Lung microvascular endothelial cell (primary cell): ENCODE data around the gene SPECC1. TPM values are rescaled to one million over a fixed set of nuclear protein-coding genes. Genes with fewer than 3 reads are reported as not detected.
A peak's percentile ranks its signal among the peaks of the same experiment; 100 is the strongest.
"Not testable (repeated sequence)": the region's sequence is repeated elsewhere in the genome, so short reads cannot be mapped to it uniquely, and the experiment has no call there.

ENCODE experiments used
- DNase-seq, 2 donors: peaks; one replicate each; pipeline versions ENCODE4 v3.0.0 to v3.0.0-alpha.2; 2010; ENCODE audit warnings: low read depth in 2 of 2
- total RNA-seq: library from RNA; depleted of rRNA; stranded (reverse); fragments of >200 nt; gene quantifications from 2 replicates; pipeline ENCODE4 v1.2.1, GENCODE V29; 2014

The SPECC1 gene
- total RNA-seq, 1 donor from 2014 or later: 0.60 TPM

GRCh38 chr17:20123209-20123608 lies 114.0 kb downstream of the SPECC1 start:
- DNase-seq: no peak

GRCh38 chr17:20125724-20126123 lies 116.6 kb downstream of the SPECC1 start:
- DNase-seq: no peak

- DNase-seq: no peak
Observed at GRCh38 chr17:20127360-20128035, 118.3 kb downstream of the SPECC1 start.

GRCh38 chr17:20128036-20128667 lies 119.0 kb downstream of the SPECC1 start:
- no peak for DNase-seq

- DNase-seq: no peak
Observed at GRCh38 chr17:20133517-20133916, 124.4 kb downstream of the SPECC1 start.

GRCh38 chr17:20141198-20141972 lies 132.2 kb downstream of the SPECC1 start:
- DNase-seq: no peak

GRCh38 chr17:20142268-20142667 lies 133.1 kb downstream of the SPECC1 start:
- no peak for DNase-seq

- no peak for DNase-seq
Observed at GRCh38 chr17:20143740-20144139, 134.6 kb downstream of the SPECC1 start.

GRCh38 chr17:20145567-20145966 lies 136.4 kb downstream of the SPECC1 start:
- no peak for DNase-seq

- DNase-seq: no peak
Observed at GRCh38 chr17:20149251-20149650, 140.1 kb downstream of the SPECC1 start.

GRCh38 chr17:20151174-20151573 lies 142.0 kb downstream of the SPECC1 start:
- no peak for DNase-seq

- no peak for DNase-seq
Observed at GRCh38 chr17:20153231-20153630, 144.1 kb downstream of the SPECC1 start.

- DNase-seq: no peak
Observed at GRCh38 chr17:20154286-20155000, 145.3 kb downstream of the SPECC1 start.

GRCh38 chr17:20155258-20156195 lies 146.4 kb downstream of the SPECC1 start:
- peak; percentile 90 to 95 for DNase-seq

GRCh38 chr17:20156196-20157000 lies 147.2 kb downstream of the SPECC1 start:
- DNase-seq: peak; percentile 7 to 11

GRCh38 chr17:20157001-20157310 lies 147.8 kb downstream of the SPECC1 start:
- no peak for DNase-seq

GRCh38 chr17:20158580-20158979 lies 149.4 kb downstream of the SPECC1 start:
- DNase-seq: no peak

GRCh38 chr17:20159406-20160069 lies 150.4 kb downstream of the SPECC1 start:
- no peak for DNase-seq

- DNase-seq: not testable (repeated sequence)
Observed at GRCh38 chr17:20165516-20165915, 156.4 kb downstream of the SPECC1 start.

- DNase-seq: no peak
Observed at GRCh38 chr17:20170085-20170484, 160.9 kb downstream of the SPECC1 start.
